Breast epithelium (tissue), 3 donors: ENCODE data around the gene TNFSF9.

ENCODE experiments used
- CTCF ChIP-seq, 3 donors: fragments of 450-650 bp; IDR thresholded peaks; one replicate each; pipeline ENCODE4 v1.5.1; 2016 to 2017; ENCODE audit warnings: antibody characterized with exemption in 3 of 3, mild to moderate bottlenecking in 3 of 3, moderate library complexity in 3 of 3
- POLR2A ChIP-seq: fragments of 450-650 bp; IDR thresholded peaks from one replicate; pipeline ENCODE4 v1.6.1; 2016; ENCODE audit warnings: antibody characterized with exemption, mild to moderate bottlenecking, moderate library complexity
- POLR2AphosphoS5 ChIP-seq, 3 donors: sonication (generic); formaldehyde crosslinking; IDR thresholded peaks; one replicate each; pipeline ENCODE4 v1.6.1; 2017; ENCODE audit warnings: antibody characterized with exemption in 3 of 3

- TF ChIP-seq POLR2A, result no peak
- TF ChIP-seq CTCF (IDR thresholded peaks at IDR 0.05), result no peak
- TF ChIP-seq POLR2AphosphoS5 (IDR thresholded peaks at IDR 0.05), result no peak
Observed at GRCh38 chr19:6524311-6524710, 6.5 kb upstream of the TNFSF9 start.
